Breast epithelium (tissue), 3 donors: ENCODE results near the gene CUBN.

ENCODE experiments used
- CTCF ChIP-seq, 3 donors: fragments of 450-650 bp; IDR thresholded peaks; one replicate each; pipeline ENCODE4 v1.5.1; 2016 to 2017; ENCODE audit warnings: antibody characterized with exemption in 3 of 3, mild to moderate bottlenecking in 3 of 3, moderate library complexity in 3 of 3
- POLR2A ChIP-seq: fragments of 450-650 bp; IDR thresholded peaks from one replicate; pipeline ENCODE4 v1.6.1; 2016; ENCODE audit warnings: antibody characterized with exemption, mild to moderate bottlenecking, moderate library complexity

- TF ChIP-seq CTCF (IDR thresholded peaks at IDR 0.05) (no peak), POLR2A (no peak)
Observed at GRCh38 chr10:16905320-16905719, 224.3 kb downstream of the CUBN start.
